Upper lobe of left lung (tissue), 4 donors: Measurements from ENCODE around the gene PPM1L.

Source experiments
- CTCF ChIP-seq, 6 experiments: fragments of 450-650 bp in 4 of 6; fragments of 200-600 bp in 2 of 6; sonication (generic) in 2 of 6; IDR thresholded peaks; one replicate each; pipeline ENCODE4 v1.5.1; 2016 to 2019; ENCODE audit warnings: antibody characterized with exemption in 6 of 6
- EP300 ChIP-seq, 4 donors: sonication (generic); formaldehyde crosslinking; IDR thresholded peaks; one replicate each; pipeline ENCODE4 v1.5.1; 2017; ENCODE audit warnings: antibody characterized with exemption in 4 of 4, control low read depth in 2 of 4
- POLR2A ChIP-seq, 4 donors: fragments of 450-650 bp; IDR thresholded peaks; one replicate each; pipeline ENCODE4 v1.5.1; 2016 to 2017; ENCODE audit warnings: antibody characterized with exemption in 4 of 4, mild to moderate bottlenecking in 2 of 4
- POLR2AphosphoS5 ChIP-seq, 2 donors: sonication (generic); formaldehyde crosslinking; IDR thresholded peaks; one replicate each; pipeline ENCODE4 v1.5.1; 2017; ENCODE audit warnings: antibody characterized with exemption in 2 of 2

- TF ChIP-seq CTCF (IDR thresholded peaks at IDR 0.05) (no peak), POLR2AphosphoS5 (IDR thresholded peaks at IDR 0.05) (no peak), POLR2A (IDR thresholded peaks at IDR 0.05) (no peak), EP300 (IDR thresholded peaks at IDR 0.05) (no peak)
Observed at GRCh38 chr3:160780245-160780644, 24.2 kb downstream of the PPM1L start.
